ENCODE data around the gene PPP2R2D. TPM values are rescaled to one million over a fixed set of nuclear protein-coding genes. Genes with fewer than 3 reads are reported as not detected.

Gene PPP2R2D
- total RNA-seq, 1 experiment from 2014 or later: 23.5 TPM

GRCh38 chr10:132007681-132008080 is 106.9 kb downstream of the PPP2R2D start:
- Histone ChIP-seq H3K4me3 (no peak overlapping the region), H3F3A (ENCODE audit: insufficient read depth, low read depth) (no peaks in the 10 kb centered on the region), H3K9me3 (ENCODE audit: insufficient read depth, low read depth) (no peaks in the 10 kb centered on the region), H3K36me3 (ENCODE audit: low read depth) (no peaks in the 10 kb centered on the region), H4K20me1 (ENCODE audit: insufficient read depth) (no peaks in the 10 kb centered on the region), H3K27me3 (ENCODE audit: insufficient read depth, low read depth) (no peaks in the 10 kb centered on the region; the same call in 1 of the 2 replicates), H3K9me2 (ENCODE audit: insufficient read depth) (no peaks in the 10 kb centered on the region), H2AFZ (no peak overlapping the region), H3K79me2 (ENCODE audit: low read depth) (no peaks in the 10 kb centered on the region), H3K4me1 (replicated peaks; ENCODE audit: insufficient read depth) (no peaks in the 10 kb centered on the region), H3K4me2 (no peak overlapping the region), H3K27ac (no peak overlapping the region)
- POLR2A ChIA-PET (ENCODE audit: unreplicated experiment): no interaction called here
- intact Hi-C loops (cut with micrococcal nuclease; ENCODE audit: unreplicated experiment): no loop called here
- DNase-seq: no peak
- TF ChIP-seq CTCF (conservative IDR thresholded peaks at IDR 0.05) (no peak), EZH2 (IDR thresholded peaks at IDR 0.05; ENCODE audit: low read depth) (no peak)
- CTCF ChIA-PET: no interaction called here
- BruUV-seq (replicated peaks): no TSS peak

Other genes with a start within 250 kb of the PPP2R2D start
- gene BNIP3, start 80.9 kb downstream of the PPP2R2D start, total RNA-seq (2021): 21.0 and 21.9 TPM in 2 replicates
- gene JAKMIP3, start 164.9 kb downstream of the PPP2R2D start, total RNA-seq (2021): 5.6 and 5.8 TPM in 2 replicates

Data from PC-9 (cell line).